Measurements from ENCODE around the gene MEX3C. TPM values are rescaled to one million over a fixed set of nuclear protein-coding genes. Genes with fewer than 3 reads are reported as not detected.

The MEX3C gene
- total and polyA plus RNA-seq, 2 of the 4 experiments (the other 2 are of a cell fraction) = 26.0 to 50.9 TPM

DNA sequence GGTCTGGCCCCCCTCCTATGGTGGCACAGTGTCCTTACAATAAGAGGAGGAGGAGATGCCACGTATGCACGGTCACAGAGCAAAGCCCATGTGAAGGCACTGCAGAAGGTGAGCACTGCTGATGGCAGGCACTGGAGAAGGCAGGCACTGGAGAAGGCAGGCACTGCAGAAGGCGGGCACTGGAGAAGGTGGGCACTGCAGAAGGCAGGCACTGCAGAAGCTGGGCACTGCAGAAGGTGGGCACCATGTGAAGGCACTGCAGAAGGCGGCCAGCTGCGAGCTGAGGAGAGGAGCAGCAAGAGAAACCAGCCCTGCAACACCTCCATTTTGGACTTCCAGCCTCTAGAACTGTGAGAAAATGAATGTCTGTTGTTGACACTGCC, 46.3 kb downstream of the MEX3C start:
- CTCF ChIA-PET = no interaction called here
- no peak for ATAC-seq (ENCODE audit: low read depth)
- no peaks in the 10 kb centered on the region for H3K4me1 ChIP-seq (ENCODE audit: control insufficient read depth, insufficient read depth, low read length)
- no peak overlapping the region for H3K56ac ChIP-seq (ENCODE audit: extremely low read depth, insufficient read depth, low read length)
- H3K9me1 ChIP-seq (ENCODE audit: insufficient read depth, low read length) = no peaks in the 10 kb centered on the region
- no peak overlapping the region for H3K4ac ChIP-seq (ENCODE audit: low read depth, low read length)
- H2AFZ ChIP-seq (replicated peaks; ENCODE audit: low read length, poor library complexity) = no peak overlapping the region
- H3K27ac ChIP-seq (ENCODE audit: insufficient read depth, low read length) = no peak overlapping the region
- WGBS, 2 experiments (ENCODE audit: extremely low coverage in 2 of 2, insufficient read length in 1 of 2) = 73% methylated on average over 2 of the region's 5 CpGs; no CpG with 5 or more reads in 1 of the 2 experiments
- no peak overlapping the region for H3K9ac ChIP-seq (ENCODE audit: low read depth, low read length)
- no peaks in the 10 kb centered on the region for H3K79me1 ChIP-seq (ENCODE audit: low read depth in 1 of 2, low read length in 2 of 2)
- H2BK15ac ChIP-seq (ENCODE audit: low read depth, low read length) = no peak overlapping the region
- no peak overlapping the region for H3K23ac ChIP-seq (ENCODE audit: low read depth, low read length)
- BruUV-seq (replicated peaks) = no TSS peak
- no peak overlapping the region for H2AK9ac ChIP-seq (replicated peaks; ENCODE audit: low read depth, low read length, poor library complexity)
- DNase-seq = no peak
- no peak overlapping the region for H2BK20ac ChIP-seq (ENCODE audit: low read depth, low read length)
- H3K27me3 ChIP-seq (ENCODE audit: control insufficient read depth, insufficient read depth, low read length) = no peaks in the 10 kb centered on the region
- POLR2A ChIA-PET (ENCODE audit: unreplicated experiment) = no interaction called here
- H4K8ac ChIP-seq (ENCODE audit: low read depth in 2 of 2, low read length in 2 of 2) = no peak overlapping the region
- H3K9me3 ChIP-seq (ENCODE audit: control insufficient read depth, insufficient read depth, low read length) = no peaks in the 10 kb centered on the region
- no peak overlapping the region for H3K18ac ChIP-seq (ENCODE audit: low read depth, low read length)
- H2BK5ac ChIP-seq (ENCODE audit: low read depth, low read length, poor library complexity, severe bottlenecking) = no peak overlapping the region
- no peak overlapping the region for H3K14ac ChIP-seq (replicated peaks; ENCODE audit: low read depth, low read length)
- H2BK120ac ChIP-seq (ENCODE audit: low read depth, low read length) = no peak overlapping the region
- no peak overlapping the region for H4K5ac ChIP-seq (ENCODE audit: low read depth, low read length)
- H2AK5ac ChIP-seq (ENCODE audit: low read depth, low read length) = no peak overlapping the region
- H4K20me1 ChIP-seq (ENCODE audit: insufficient read depth, low read length) = no peaks in the 10 kb centered on the region
- H3K4me3 ChIP-seq (ENCODE audit: insufficient read depth, low read depth, low read length) = no peak overlapping the region
- H3K36me3 ChIP-seq (ENCODE audit: control insufficient read depth, insufficient read depth, low read length) = no peaks in the 10 kb centered on the region
- H3K4me2 ChIP-seq (ENCODE audit: low read depth, low read length) = no peak overlapping the region
- in situ Hi-C loops (cut with MboI; ENCODE audit: low sequenced_read_pairs) (no loop called here), intact Hi-C loops (cut with micrococcal nuclease) (no loop called here), dilution Hi-C loops (cut with HindIII; ENCODE audit: low sequenced_read_pairs, unreplicated experiment) (no loop called here)
- TF ChIP-seq MXI1 (IDR thresholded peaks at IDR 0.05; ENCODE audit: borderline replicate concordance, low read depth, low read length) = no peak
- no peak overlapping the region for H4K91ac ChIP-seq (ENCODE audit: insufficient read depth, low read depth, low read length)
